GM12864 (cell line): Measurements from ENCODE around the gene PRR20G.

Source experiments
- DNase-seq: peaks from one replicate; pipeline ENCODE4 v3.0.0-alpha.2; 2011; ENCODE audit warnings: low read depth
- H3K4me3 ChIP-seq: 2 replicates; pipeline ENCODE4 v1.5.1; 2011; ENCODE audit warnings: mild to moderate bottlenecking, low read depth, low read length, control low read depth
- CTCF ChIP-seq: IDR thresholded peaks from 2 replicates; pipeline ENCODE4 v1.5.1; 2011; ENCODE audit warnings: low read depth, mild to moderate bottlenecking, moderate library complexity, low read length, control low read depth, inconsistent platforms; ENCODE audit errors: missing control alignments

Gene PRR20G

GRCh38 chr3:127325629-127325961 lies 37.7 kb upstream of the PRR20G start:
- TF ChIP-seq CTCF = no peak
- DNase-seq = no peak

DNA sequence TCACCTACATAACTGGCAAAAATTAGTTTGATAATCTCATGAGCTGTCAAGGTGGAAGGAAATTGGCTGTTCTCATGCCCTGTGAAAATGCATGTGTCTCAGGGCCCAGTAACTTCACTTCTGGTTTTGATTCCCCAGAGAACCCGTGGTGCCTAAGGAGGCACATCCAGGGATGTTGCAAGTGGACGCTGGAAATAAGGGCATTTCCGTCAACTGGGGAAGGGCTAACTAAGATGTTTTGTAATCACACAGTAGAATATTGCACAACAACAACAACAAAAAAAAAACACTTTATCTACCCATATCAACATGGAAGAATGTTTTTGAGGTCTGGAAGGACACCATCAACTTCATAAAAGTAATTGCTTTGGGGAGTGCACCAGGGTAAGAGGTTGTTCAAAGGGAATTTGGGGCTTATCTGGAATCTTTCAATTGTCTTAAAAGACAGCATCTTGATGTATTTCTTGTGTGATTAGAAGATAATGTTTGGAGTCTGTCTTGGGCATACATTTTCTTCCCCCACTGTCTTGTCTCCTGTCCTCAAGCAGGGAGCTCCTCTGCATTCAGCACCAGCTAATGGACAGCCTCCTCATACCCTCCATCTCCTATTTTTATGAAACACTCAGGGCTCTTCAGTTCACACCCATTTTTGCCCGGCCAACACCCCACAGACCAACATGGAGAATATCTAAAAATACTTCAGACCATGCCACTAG lies 37.2 kb upstream of the PRR20G start:
- H3K4me3 ChIP-seq = no peak overlapping the region
- DNase-seq = no peak
- no peak for TF ChIP-seq CTCF

More at GRCh38 chr3:127325629-127325961, 37.7 kb upstream of the PRR20G start:
- H3K4me3 ChIP-seq = no peak overlapping the region

GRCh38 chr3:127324076-127324475 lies 36.2 kb upstream of the PRR20G start:
- no peak for DNase-seq
- no peak overlapping the region for H3K4me3 ChIP-seq
- no peak for TF ChIP-seq CTCF

DNA sequence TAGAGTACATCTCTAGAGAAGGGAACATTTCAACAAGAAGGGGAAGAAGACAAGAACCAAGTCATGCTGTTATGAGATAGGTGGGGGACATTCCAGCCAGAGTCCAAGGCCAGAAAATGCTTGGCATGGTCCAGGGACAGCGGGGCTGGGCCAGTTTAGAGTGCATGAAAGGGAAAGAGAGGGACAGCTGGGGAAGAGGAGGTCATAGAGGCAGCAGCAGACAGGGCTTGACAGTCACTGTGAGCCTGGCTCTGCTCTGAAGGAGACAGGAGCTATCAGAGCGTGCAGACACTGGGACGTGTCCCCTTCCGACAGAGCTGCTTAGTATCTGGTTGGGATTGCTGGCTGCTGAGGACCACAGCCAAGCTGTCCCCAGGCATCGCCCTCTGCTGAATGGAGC lies 35.7 kb upstream of the PRR20G start:
- no peak for TF ChIP-seq CTCF
- DNase-seq = no peak
- H3K4me3 ChIP-seq = no peak overlapping the region

- TF ChIP-seq CTCF = no peak
- DNase-seq = no peak
- H3K4me3 ChIP-seq = no peak overlapping the region
Measured at GRCh38 chr3:127321371-127321770, 33.5 kb upstream of the PRR20G start.

DNA sequence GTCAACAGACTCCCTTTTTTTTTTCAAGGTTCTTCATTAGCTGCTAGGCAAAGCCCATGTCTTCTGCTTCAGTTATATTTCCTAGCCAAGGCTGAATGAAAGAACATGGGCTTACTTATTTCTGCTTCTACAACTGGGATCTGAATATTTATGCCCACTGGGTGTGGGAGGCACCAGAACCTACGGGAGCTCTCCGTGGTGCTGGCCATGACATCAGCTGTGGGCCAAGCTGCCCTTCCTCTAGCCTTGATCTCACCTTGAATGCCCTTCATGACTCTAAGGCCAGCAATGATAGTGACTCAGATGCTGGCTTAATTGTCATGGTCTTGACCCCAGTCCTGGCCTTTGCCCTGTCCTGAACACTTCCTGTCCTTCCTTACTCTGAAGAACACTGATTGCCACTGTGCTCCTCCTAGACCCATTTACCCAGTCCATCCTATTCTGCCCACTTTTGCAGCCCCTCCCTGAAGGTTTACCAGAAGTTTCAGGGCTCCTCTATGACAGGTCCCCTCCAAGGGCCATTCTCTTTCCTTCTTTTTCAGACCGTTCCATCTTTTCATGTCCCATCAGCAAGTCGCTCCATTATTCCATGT lies 32.8 kb upstream of the PRR20G start:
- DNase-seq = no peak
- H3K4me3 ChIP-seq = no peak overlapping the region
- TF ChIP-seq CTCF = no peak

GRCh38 chr3:127316685-127317084 lies 28.8 kb upstream of the PRR20G start:
- DNase-seq = no peak
- H3K4me3 ChIP-seq = no peak overlapping the region
- TF ChIP-seq CTCF = no peak
